RPMI8226 (cell line): ENCODE measurements around the gene UBR4.

Source experiments
- DNase-seq: peaks from one replicate; pipeline ENCODE4 v3.0.0-alpha.2; 2015

The UBR4 gene

DNA sequence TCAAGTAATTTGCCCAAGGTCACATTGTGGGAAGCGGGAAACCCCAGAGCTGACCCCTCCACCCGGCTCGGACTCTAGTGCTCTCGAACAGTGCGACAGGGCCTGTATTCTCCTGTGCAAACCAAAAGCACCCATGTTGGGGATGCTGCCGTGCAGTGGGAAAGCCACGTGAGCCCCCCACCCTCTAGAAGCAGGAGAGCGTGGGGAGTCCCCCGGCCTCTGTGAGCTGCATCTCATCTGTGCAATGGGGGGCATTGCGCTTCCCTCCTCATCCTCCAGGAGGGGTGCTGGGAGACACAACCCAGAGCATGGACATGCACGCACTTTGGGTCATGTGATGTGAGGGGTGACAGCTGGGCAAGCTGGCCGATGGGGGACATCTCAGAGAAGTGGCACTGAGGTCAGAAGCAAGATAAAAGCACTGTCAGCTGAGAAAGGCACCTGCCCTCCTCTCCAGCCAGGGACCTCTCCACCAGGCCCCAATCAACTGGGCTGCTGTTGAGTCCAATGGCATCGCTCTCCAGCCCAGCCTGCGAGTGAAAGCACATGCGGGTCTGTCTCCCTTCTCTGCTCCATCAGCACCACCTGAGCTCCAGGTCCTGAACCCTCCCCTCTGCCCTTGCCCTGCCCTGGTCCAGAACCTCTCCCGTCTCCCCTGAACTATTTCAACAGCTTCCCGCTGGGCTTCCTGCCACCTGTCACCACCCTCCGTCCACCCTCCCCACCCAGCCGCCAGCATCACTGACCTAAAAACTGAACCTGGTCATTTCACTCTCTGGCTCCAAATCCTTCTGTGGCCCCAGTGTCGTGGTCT is 177.2 kb downstream of the UBR4 start:
- no peak for DNase-seq

- no peak for DNase-seq
These were observed 177.7 kb downstream of the UBR4 start for GRCh38 chr1:19032413-19032695.

DNA sequence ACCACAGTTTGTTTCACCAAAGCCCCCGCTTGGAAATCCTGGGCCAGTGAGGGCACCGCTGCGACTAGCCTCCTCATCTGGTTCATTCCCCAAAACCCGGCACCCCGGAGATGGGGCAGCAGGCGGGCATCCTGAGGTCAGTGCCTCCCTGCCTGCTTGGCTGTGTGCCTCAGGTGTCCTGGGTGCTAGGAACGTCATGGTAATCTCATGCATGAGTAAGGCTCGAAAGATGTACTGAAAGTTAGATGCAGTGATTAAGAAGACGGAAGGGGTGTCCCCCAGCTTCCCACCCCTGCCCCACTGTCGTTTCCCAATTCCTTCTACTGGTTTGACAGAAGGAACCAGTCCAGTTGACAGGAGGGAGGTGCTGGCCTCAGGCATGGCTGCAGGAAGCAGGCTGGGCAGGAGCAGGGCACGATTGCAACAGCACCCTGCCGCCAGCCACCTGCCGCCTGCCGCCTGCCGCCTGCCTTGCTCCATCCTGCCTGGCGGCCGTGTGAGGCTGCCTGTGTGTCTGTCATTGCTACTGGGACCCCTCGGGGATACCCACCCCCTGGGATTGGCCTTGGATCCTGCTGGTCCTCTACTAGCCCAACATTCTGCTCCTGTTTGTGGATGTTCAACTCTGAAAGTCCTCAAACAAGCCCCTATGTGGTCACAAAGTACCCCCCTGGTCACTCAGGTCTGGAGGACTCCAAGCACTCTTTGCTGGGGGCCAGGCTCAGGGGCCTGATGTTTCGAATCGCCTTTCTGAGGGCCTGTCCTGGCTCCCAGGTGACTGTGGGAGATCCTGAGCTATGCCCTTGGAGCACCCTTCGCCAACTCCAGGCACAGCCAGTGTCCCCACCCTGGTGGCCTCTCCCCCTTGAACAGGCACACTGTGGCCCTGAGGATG is 180.6 kb downstream of the UBR4 start:
- peak; percentile 37 for DNase-seq

GRCh38 chr1:19028546-19029129 is 181.4 kb downstream of the UBR4 start:
- DNase-seq: no peak

DNA sequence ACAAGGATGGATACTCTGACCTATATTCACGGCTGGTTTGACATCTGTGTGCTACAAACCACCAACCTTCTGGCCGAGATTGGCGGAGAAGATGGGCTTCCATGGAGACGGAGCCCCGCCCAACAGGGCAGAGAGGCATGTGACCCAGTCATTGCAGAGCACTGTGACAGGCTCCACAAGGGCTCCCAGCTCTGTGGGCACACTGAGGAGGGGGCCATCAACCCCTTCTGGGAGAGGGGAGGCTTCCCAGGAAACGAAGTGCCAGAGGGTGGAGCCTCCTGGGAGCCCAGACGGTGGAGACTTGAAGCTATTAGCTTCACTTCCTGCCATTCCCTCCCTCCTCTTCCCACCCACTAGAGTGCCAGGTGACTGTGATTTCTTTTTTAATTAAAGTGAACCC is 182.0 kb downstream of the UBR4 start:
- peak; percentile 43 for DNase-seq
